Loucy (cell line): ENCODE measurements around the gene PRKCE.

ENCODE experiments used
- CTCF ChIP-seq: fragments of 200-600 bp; sonication (generic); conservative IDR thresholded peaks from 2 replicates; pipeline ENCODE4 v1.5.1; 2014; ENCODE audit warnings: mild to moderate bottlenecking, antibody characterized with exemption, low read length
- EZH2phosphoT487 ChIP-seq: fragments of 200-600 bp; IDR thresholded peaks from 2 replicates; pipeline ENCODE4 v1.6.1; 2018; ENCODE audit warnings: antibody characterized with exemption, mild to moderate bottlenecking, moderate library complexity, borderline replicate concordance

- TF ChIP-seq CTCF: no peak
- no peak for TF ChIP-seq EZH2phosphoT487
Observed at GRCh38 chr2:45974762-45975408, 323.4 kb downstream of the PRKCE start.
